Lung (tissue), 12 donors: Measurements from ENCODE around the gene PTDSS2. TPM values are rescaled to one million over a fixed set of nuclear protein-coding genes. Genes with fewer than 3 reads are reported as not detected.

Experiments
- ATAC-seq: fragments of 200-7000 bp; cut with Tn5 transposase; one replicate; pipeline ENCODE4 v1.9.1; 2020; ENCODE audit warnings: moderate number of reproducible peaks; ENCODE audit not compliant: insufficient read depth, low FRiP score
- DNase-seq, 3 donors: peaks; one replicate each; pipeline ENCODE4 v3.0.0-alpha.2; 2013 to 2017
- H3K27ac ChIP-seq, 2 donors: one replicate each; pipeline ENCODE4 v1.5.1; 2013; ENCODE audit warnings: mild to moderate bottlenecking in 2 of 2, moderate library complexity in 2 of 2, control low read depth in 1 of 2, inconsistent platforms in 1 of 2, low read depth in 1 of 2, low read length in 1 of 2
- H3K27me3 ChIP-seq, 3 donors: one replicate each; pipeline ENCODE4 v1.5.1; 2013; ENCODE audit warnings: low read length in 2 of 3; ENCODE audit not compliant: control insufficient read depth in 3 of 3, insufficient read depth in 3 of 3
- H3K36me3 ChIP-seq, 4 donors: one replicate each; pipeline ENCODE4 v1.5.1; 2013; ENCODE audit warnings: low read length in 4 of 4, mild to moderate bottlenecking in 1 of 4, moderate library complexity in 1 of 4; ENCODE audit not compliant: control insufficient read depth in 4 of 4, insufficient read depth in 4 of 4
- H3K4me1 ChIP-seq, 5 donors: one replicate each; pipeline ENCODE4 v1.5.1; 2013; ENCODE audit warnings: low read length in 5 of 5, mild to moderate bottlenecking in 2 of 5, moderate library complexity in 1 of 5; ENCODE audit not compliant: control insufficient read depth in 5 of 5, insufficient read depth in 5 of 5
- H3K4me3 ChIP-seq: one replicate; pipeline ENCODE4 v1.5.1; 2013; ENCODE audit warnings: mild to moderate bottlenecking, control low read depth, moderate library complexity
- H3K9ac ChIP-seq, 2 donors: one replicate each; pipeline ENCODE4 v1.5.1; 2013; ENCODE audit warnings: low read length in 2 of 2, control low read depth in 1 of 2; ENCODE audit not compliant: insufficient read depth in 1 of 2
- H3K9me3 ChIP-seq, 4 donors: one replicate each; pipeline ENCODE4 v1.5.1; 2013; ENCODE audit warnings: low read length in 3 of 4, mild to moderate bottlenecking in 1 of 4, moderate library complexity in 1 of 4; ENCODE audit not compliant: control insufficient read depth in 4 of 4, insufficient read depth in 3 of 4
- WGBS, 2 donors: extraction: QIAGEN DNeasy Blood & Tissue Kit; methylation state at CpG; one replicate each; pipeline ENCODE4 v1.1.7; 2013; 5-methylcytosine and 5-hydroxymethylcytosine counted together
- polyA plus RNA-seq, 2 donors: library from polyadenylated mRNA; stranded (reverse); fragments of 200-250 nt; gene quantifications; one replicate each; pipeline ENCODE4 v1.2.1, GENCODE V29; 2013
- total RNA-seq, 2 donors: library from RNA; depleted of rRNA in 1 of 2; stranded (reverse); fragments of >200 nt in 1 of 2; gene quantifications; one replicate each; pipeline ENCODE4 v1.2.1, GENCODE V29; 2014 to 2021
- TF ChIP-seq, protein P1 (sequence below): IDR thresholded peaks from 2 replicates; pipeline ENCODE4 v1.5.1; 2012; ENCODE audit warnings: mild to moderate bottlenecking; ENCODE audit errors: control extremely low read depth, extremely low read depth
- donor health status: control.
- donor health status: control.
- donor health status: Bipolar disorder and iron deficiency.
- donor health status: healthy.
- donor health status: DM: yes; HTN: yes; CAD: no.

PTDSS2 gene
- total and polyA plus RNA-seq, 4 donors, result 20.4 to 36.5 (median 28.1) TPM

DNA sequence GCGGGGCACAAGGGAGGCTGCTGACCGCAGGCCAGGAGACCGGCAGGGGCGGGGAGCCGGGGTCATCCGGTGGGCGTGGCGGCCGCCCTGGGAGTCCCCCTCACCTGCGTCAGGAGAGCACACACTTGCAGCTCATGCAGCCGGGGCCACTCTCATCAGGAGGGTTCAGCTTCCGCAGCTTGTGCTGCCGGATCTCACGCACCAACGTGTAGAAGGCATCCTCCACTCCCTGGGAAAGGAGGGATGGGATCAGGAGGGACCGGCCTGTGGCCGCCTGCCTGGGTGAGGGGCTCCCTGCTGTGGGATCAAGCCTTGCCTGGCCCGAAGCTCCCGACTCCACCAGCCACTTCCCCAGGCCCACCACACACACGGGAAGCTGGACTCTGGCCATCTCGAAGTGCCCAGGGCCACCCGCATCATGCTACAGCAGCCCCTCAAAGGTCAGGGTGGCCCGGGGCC is 82.5 kb downstream of the PTDSS2 start:
- peaks cover 0 to 20% (median 13%) of the 10 kb centered on the region in 5 donors for H3K4me1 ChIP-seq
- peaks cover 0 to 5% (median 4%) of the 10 kb centered on the region in 3 donors for H3K27me3 ChIP-seq
- H3K4me3 ChIP-seq, result no peak overlapping the region
- peaks cover 0 to 30% (median 3%) of the 10 kb centered on the region in 4 donors for H3K36me3 ChIP-seq
- no peak overlapping the region for H3K9ac ChIP-seq
- H3K9me3 ChIP-seq, result peaks cover 0 to 2% (median 0%) of the 10 kb centered on the region in 4 donors
- DNase-seq (no peak), ATAC-seq (no peak)
- 79 to 94% methylated on average over 22 to 23 of the region's 23 CpGs for WGBS, 2 donors
- TF ChIP-seq, protein P1, sequence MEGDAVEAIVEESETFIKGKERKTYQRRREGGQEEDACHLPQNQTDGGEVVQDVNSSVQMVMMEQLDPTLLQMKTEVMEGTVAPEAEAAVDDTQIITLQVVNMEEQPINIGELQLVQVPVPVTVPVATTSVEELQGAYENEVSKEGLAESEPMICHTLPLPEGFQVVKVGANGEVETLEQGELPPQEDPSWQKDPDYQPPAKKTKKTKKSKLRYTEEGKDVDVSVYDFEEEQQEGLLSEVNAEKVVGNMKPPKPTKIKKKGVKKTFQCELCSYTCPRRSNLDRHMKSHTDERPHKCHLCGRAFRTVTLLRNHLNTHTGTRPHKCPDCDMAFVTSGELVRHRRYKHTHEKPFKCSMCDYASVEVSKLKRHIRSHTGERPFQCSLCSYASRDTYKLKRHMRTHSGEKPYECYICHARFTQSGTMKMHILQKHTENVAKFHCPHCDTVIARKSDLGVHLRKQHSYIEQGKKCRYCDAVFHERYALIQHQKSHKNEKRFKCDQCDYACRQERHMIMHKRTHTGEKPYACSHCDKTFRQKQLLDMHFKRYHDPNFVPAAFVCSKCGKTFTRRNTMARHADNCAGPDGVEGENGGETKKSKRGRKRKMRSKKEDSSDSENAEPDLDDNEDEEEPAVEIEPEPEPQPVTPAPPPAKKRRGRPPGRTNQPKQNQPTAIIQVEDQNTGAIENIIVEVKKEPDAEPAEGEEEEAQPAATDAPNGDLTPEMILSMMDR, result no peak
- H3K27ac ChIP-seq, result no peak overlapping the region

DNA sequence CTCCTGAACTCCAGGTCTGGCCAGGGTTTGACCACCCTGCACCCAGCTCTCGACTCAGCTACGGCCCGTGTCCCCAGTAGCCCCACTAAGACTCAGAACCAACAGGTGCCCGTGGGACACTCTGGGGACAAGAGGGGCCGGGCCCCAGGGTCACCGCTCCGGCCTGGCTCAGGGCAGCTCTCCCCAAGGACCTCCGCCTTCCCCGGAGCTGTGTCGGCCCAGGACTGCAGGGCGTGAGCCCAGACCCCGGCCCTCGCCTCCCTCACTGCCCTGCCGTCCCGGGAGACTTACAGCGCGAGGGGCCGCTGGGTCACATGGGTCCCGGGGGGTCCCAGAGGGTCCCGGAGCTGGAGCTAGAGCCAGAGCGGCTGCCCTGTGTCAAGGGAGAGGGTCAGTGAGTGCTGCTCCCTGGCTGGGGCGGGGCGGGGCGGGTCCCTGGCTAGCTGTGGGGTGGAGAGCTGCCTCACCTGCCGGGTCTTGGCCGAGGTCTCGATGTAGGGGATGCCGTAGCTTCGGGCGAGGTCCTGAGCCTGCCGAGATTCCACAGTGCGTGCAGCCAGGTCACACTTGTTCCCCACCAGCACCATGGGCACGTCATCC is 83.0 kb downstream of the PTDSS2 start:
- TF ChIP-seq, protein P1, result no peak
- Histone ChIP-seq H3K27me3 (peaks cover 0 to 10% (median 9%) of the 10 kb centered on the region in 3 donors), H3K9ac (no peak overlapping the region), H3K27ac (no peak overlapping the region), H3K36me3 (peaks cover 0 to 30% (median 3%) of the 10 kb centered on the region in 4 donors), H3K4me3 (no peak overlapping the region), H3K9me3 (peaks cover 0 to 2% (median 0%) of the 10 kb centered on the region in 4 donors), H3K4me1 (peaks cover 0 to 23% (median 13%) of the 10 kb centered on the region in 5 donors)
- WGBS, 2 donors, result 92 to 96% methylated on average over 30 to 33 of the region's 33 CpGs
- ATAC-seq, result no peak
- no peak for DNase-seq

DNA sequence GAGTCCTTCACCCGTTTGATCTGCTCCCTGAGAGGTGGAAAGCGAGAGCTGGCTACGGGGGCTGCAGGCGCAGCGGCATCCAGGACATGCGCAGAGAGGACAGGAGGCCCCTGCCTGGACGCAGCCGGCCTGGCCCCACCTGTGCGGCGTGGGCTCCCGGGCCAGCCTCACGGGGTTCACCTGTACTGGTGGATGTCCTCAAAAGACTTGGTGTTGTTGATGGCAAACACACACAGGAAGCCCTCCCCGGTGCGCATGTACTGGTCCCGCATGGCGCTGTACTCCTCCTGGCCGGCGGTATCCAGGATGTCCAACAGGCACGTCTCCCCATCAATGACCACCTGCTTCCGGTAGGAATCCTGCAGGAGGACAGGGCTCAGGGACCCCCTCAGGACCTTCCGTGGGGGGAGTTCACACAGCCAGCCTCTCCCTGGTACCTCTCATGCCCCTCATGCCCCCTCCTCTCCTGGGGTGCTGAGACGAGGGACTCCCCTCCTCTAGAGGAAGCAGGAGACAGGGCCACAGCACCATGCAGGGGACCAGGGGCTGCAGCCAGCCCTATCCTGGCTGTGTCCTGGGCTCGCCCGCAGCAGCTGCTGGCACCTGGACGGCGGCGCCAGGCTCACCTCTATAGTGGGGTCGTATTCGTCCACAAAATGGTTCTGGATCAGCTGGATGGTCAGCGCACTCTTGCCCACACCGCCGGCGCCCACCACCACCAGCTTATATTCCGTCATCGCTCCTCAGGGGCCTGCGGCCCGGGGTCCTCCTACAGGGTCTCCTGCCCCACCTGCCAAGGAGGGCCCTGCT is 83.7 kb downstream of the PTDSS2 start:
- H3K9me3 ChIP-seq, result peaks cover 0 to 2% (median 0%) of the 10 kb centered on the region in 4 donors
- DNase-seq (no peak), ATAC-seq (no peak)
- H3K36me3 ChIP-seq, result peaks cover 0 to 30% (median 3%) of the 10 kb centered on the region in 4 donors
- TF ChIP-seq, protein P1, result no peak
- H3K4me3 ChIP-seq, result no peak overlapping the region
- WGBS, 2 donors, result 94 to 95% methylated on average over 35 to 37 of the region's 37 CpGs
- peaks cover 0 to 11% (median 10%) of the 10 kb centered on the region in 3 donors for H3K27me3 ChIP-seq
- H3K27ac ChIP-seq, result no peak overlapping the region
- peaks cover 0 to 23% (median 9%) of the 10 kb centered on the region in 5 donors for H3K4me1 ChIP-seq
- no peak overlapping the region for H3K9ac ChIP-seq
